ENCODE data around the gene PKNOX2.

PKNOX2 gene

GRCh38 chr11:125164422-125165110 lies at the start of gene PKNOX2:
Gene PKNOX2, plus strand, starts transcription at chr11:125164751. Its CDS starts 186,555 bp downstream, at chr11:125351306.
- Histone ChIP-seq H3K9me3 (ENCODE audit: control insufficient read depth, insufficient read depth, low read length) (no peaks in the 10 kb centered on the region), H3K36me3 (ENCODE audit: insufficient read depth, low read length) (no peaks in the 10 kb centered on the region), H3K4me1 (ENCODE audit: insufficient read depth, low read length) (peaks cover 34% of the 10 kb centered on the region), H3K9ac (ENCODE audit: low read depth, low read length) (peak within 1 kb of the TSS; percentile 52)

DNA sequence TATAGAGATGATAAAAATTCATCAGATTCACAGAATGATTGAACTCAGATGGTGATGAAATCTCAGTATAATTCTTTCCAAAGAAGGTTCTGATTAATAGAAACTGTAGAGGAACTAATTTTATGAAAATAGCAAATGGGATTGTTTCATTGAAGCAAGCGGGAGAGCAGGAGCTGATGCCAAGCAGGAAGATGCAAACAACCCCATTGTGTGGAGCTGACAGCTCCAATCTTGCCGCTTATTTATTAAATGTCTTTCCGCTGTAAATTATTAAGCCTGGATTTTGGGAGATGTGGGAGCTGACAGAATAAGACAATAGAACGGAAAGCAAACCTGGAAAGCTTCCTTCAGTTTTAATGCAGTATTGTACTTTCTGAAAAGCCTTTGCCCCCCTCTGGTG lies 47.1 kb upstream of the PKNOX2 start:
- Histone ChIP-seq H3K9me3 (ENCODE audit: control insufficient read depth, insufficient read depth, low read length) (no peaks in the 10 kb centered on the region), H3K4me1 (ENCODE audit: insufficient read depth, low read length) (no peaks in the 10 kb centered on the region), H3K36me3 (ENCODE audit: insufficient read depth, low read length) (no peaks in the 10 kb centered on the region), H3K9ac (ENCODE audit: low read depth, low read length) (no peak overlapping the region)

DNA sequence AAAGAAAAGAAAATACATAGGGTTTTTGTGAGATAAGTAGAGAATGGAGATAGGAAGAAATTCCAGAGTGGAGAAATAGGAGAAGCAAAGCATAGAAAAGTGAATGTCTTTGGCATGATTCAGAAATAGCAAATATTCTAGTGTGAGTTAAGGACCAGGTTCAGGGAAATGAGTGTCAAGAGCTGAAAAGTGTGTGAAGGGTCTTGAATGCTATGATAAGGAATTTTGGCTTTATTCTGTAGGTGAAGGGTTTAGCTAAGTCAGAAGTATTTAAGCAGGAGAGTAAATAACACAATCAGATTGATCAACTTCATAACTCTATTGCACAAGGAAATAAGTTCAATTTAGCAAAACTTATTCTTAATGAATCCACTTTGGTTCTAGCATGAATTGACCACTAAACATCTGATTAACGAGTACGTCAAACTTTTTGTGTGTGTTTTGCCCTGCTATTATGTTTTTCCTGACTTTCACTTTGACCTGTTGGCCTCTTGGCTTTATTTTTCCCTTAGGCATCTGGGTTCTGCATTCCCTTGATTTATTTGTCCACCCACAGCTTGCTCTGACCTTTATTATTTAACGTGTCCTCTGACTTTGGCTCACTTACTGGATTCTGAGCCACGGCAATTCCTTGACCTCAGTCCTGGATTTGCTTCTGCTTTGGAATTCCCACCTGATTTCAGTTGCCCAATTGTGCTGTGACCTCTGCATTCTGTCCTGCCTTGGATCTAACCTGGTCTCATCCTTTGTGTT lies 41.2 kb upstream of the PKNOX2 start:
- H3K9me3 ChIP-seq (ENCODE audit: control insufficient read depth, insufficient read depth, low read length), result no peaks in the 10 kb centered on the region
- H3K4me1 ChIP-seq (ENCODE audit: insufficient read depth, low read length), result no peaks in the 10 kb centered on the region
- peak overlapping the region; percentile 16; the same call in 1 of the 2 replicates for H3K9ac ChIP-seq (ENCODE audit: low read depth, low read length)
- H3K36me3 ChIP-seq (ENCODE audit: insufficient read depth, low read length), result no peaks in the 10 kb centered on the region

DNA sequence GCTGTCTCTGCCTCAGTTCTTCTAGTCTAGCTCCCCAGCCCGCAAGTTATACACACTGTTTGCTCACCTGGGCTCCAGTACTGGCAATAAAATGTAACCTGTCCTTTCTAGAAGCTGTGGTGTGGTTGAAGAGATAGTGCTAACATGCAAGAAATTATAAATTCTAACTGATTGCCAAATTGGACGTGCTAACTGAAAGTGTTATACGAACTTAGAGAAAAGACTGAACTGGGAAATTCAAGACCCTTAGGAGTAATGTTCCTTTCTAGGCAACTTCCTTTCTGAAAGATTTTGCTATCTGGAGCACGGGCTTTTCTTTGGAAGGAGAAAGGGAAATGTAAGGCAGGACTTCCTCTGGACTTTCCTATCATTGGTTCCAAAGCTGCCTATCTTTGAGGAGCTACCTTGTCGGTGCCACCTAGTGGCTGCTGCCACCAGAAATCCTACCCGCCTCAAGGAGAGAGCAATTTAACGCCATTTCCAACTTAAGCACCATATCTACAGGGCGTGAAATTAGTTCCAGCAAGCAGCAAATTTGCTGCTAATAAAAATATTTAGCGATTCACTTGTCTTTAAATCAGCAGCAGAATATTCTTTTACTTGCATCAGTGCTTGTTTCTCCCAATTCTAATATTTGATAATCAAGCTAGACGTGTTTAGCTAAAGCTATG lies 40.5 kb upstream of the PKNOX2 start:
- H3K36me3 ChIP-seq (ENCODE audit: insufficient read depth, low read length), result no peaks in the 10 kb centered on the region
- H3K4me1 ChIP-seq (ENCODE audit: insufficient read depth, low read length), result no peaks in the 10 kb centered on the region
- H3K9ac ChIP-seq (ENCODE audit: low read depth, low read length), result peak overlapping the region; percentile 16; the same call in 1 of the 2 replicates
- H3K9me3 ChIP-seq (ENCODE audit: control insufficient read depth, insufficient read depth, low read length), result no peaks in the 10 kb centered on the region

GRCh38 chr11:125124618-125124992 lies 39.9 kb upstream of the PKNOX2 start:
- no peak overlapping the region for H3K9ac ChIP-seq (ENCODE audit: low read depth, low read length)
- no peaks in the 10 kb centered on the region for H3K4me1 ChIP-seq (ENCODE audit: insufficient read depth, low read length)
- H3K9me3 ChIP-seq (ENCODE audit: control insufficient read depth, insufficient read depth, low read length), result no peaks in the 10 kb centered on the region
- no peaks in the 10 kb centered on the region for H3K36me3 ChIP-seq (ENCODE audit: insufficient read depth, low read length)

GRCh38 chr11:125128450-125128849 lies 36.1 kb upstream of the PKNOX2 start:
- Histone ChIP-seq H3K36me3 (ENCODE audit: insufficient read depth, low read length) (no peaks in the 10 kb centered on the region), H3K9me3 (ENCODE audit: control insufficient read depth, insufficient read depth, low read length) (no peaks in the 10 kb centered on the region), H3K9ac (ENCODE audit: low read depth, low read length) (no peak overlapping the region), H3K4me1 (ENCODE audit: insufficient read depth, low read length) (no peaks in the 10 kb centered on the region)

DNA sequence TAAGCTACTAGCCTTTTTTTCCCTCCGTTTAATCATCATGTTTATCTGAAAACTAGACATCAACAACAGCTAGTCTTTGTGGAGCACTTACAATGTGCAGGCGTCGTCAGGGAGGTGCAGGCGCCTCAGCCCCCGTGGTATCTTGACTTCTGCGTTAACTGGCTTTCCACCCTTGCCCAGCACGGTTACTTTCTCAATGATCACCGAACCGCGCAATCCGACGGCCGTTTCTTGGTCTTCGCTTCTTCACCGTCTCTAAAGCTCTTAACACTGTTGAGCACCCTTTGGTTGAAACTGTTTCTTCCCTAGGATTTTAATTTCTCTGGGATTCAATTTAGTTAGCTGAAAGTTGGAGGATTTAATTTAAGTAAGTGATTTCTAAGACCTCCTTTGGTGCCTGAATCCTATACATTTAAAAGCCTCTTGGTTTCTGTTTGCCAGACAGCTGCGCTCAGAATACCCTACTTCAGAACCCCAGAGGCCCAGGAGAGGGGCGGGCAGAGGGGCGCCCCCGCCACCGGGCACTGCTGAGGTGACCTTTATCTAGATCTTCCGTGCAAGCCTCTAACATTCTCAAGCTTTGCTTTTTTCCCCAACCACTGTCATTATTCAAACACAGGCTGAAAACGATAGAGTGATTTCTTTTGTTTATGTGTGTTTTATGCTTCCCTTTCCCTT lies 35.1 kb upstream of the PKNOX2 start:
- H3K9me3 ChIP-seq (ENCODE audit: control insufficient read depth, insufficient read depth, low read length), result no peaks in the 10 kb centered on the region
- H3K9ac ChIP-seq (ENCODE audit: low read depth, low read length), result no peak overlapping the region
- no peaks in the 10 kb centered on the region for H3K36me3 ChIP-seq (ENCODE audit: insufficient read depth, low read length)
- H3K4me1 ChIP-seq (ENCODE audit: insufficient read depth, low read length), result no peaks in the 10 kb centered on the region

DNA sequence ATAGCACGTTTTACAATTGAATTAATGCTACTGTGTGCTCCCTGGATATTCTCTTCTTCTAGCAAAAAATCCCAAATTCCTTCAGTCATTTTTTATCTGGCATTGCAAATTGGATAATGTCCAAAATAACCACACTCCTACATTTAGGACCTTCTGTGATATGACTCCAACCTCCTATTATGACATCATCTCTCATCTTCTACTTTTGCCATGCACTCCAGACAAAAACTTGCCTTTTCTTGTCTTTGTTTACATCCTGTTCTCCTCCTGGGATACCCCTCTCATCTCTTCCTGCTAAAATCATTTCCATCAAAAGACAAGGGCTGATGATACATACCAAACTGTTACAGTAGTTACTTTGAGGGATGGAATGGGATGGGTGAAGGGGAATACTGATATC lies 32.5 kb upstream of the PKNOX2 start:
- Histone ChIP-seq H3K36me3 (ENCODE audit: insufficient read depth, low read length) (no peaks in the 10 kb centered on the region), H3K9me3 (ENCODE audit: control insufficient read depth, insufficient read depth, low read length) (no peaks in the 10 kb centered on the region), H3K4me1 (ENCODE audit: insufficient read depth, low read length) (no peaks in the 10 kb centered on the region)

DNA sequence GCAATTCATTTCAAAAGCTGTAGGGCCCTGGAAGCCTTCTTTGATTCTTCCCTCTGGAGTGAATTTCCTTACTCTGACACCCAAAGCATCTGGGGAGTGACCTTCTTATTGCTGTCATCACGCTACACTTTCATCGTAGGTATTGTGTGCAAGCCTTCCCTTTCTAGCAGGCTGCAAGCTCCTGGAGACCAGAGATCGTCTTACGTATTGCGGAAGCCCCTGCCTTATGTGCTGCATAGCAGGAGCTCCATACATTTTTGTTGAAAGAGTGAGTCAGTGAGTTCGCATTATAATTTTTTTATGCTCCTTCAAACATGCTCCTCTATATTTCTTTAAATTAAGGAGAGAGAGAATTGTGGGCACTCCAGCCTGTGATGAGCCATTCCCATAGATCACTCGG lies 32.0 kb upstream of the PKNOX2 start:
- no peaks in the 10 kb centered on the region for H3K9me3 ChIP-seq (ENCODE audit: control insufficient read depth, insufficient read depth, low read length)
- no peaks in the 10 kb centered on the region for H3K36me3 ChIP-seq (ENCODE audit: insufficient read depth, low read length)
- H3K4me1 ChIP-seq (ENCODE audit: insufficient read depth, low read length), result no peaks in the 10 kb centered on the region
- no peak overlapping the region for H3K9ac ChIP-seq (ENCODE audit: low read depth, low read length)

More for the DNA sequence above, 32.5 kb upstream of the PKNOX2 start:
- H3K9ac ChIP-seq (ENCODE audit: low read depth, low read length), result no peak overlapping the region

GRCh38 chr11:125136001-125136400 lies 28.6 kb upstream of the PKNOX2 start:
- Histone ChIP-seq H3K9me3 (ENCODE audit: control insufficient read depth, insufficient read depth, low read length) (no peaks in the 10 kb centered on the region), H3K4me1 (ENCODE audit: insufficient read depth, low read length) (peaks cover 19% of the 10 kb centered on the region), H3K36me3 (ENCODE audit: insufficient read depth, low read length) (no peaks in the 10 kb centered on the region), H3K9ac (ENCODE audit: low read depth, low read length) (no peak overlapping the region)

DNA sequence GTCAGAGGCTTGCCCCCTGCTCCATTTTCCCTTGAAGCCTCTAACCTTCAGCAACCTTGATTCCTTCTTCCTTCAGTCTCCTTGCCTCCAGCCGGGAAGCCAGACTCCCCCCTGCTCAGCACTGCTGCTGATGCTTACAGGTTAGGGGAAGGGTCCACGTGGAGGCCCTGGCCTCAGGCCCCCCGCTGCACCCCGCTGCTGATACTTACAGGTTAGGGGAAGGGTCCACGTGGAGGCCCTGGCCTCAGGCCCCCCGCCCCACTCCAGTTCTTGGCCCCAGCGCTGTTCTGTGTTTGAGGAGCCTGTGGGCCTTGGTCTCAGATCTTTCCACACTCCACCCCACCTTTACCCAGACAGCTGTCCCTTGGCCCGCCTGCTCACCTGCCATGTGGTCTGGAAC lies 25.6 kb upstream of the PKNOX2 start:
- H3K9ac ChIP-seq (ENCODE audit: low read depth, low read length), result no peak overlapping the region
- no peaks in the 10 kb centered on the region for H3K9me3 ChIP-seq (ENCODE audit: control insufficient read depth, insufficient read depth, low read length)
- H3K36me3 ChIP-seq (ENCODE audit: insufficient read depth, low read length), result no peaks in the 10 kb centered on the region
- H3K4me1 ChIP-seq (ENCODE audit: insufficient read depth, low read length), result peaks cover 27% of the 10 kb centered on the region

DNA sequence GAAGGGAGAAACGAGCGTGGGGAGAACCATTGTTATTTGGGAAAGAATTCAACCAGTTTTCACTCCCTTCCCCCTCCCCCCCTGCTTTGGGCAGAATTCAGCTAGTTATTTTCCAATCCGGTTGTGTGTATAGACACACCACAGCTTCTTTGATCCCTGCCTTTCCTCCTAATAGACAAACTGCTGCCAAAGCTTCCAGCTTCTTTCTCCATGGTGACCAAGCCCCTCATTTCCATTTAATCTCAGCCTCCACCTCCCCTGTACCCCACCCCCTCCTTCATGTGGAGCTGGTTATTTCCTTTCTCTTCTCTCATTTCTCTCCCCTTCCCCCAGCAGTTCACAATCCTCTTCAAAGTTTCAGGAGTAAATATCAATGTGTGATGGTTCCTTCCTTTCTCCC lies 24.8 kb upstream of the PKNOX2 start:
- Histone ChIP-seq H3K4me1 (ENCODE audit: insufficient read depth, low read length) (peaks cover 27% of the 10 kb centered on the region), H3K9ac (ENCODE audit: low read depth, low read length) (no peak overlapping the region), H3K36me3 (ENCODE audit: insufficient read depth, low read length) (no peaks in the 10 kb centered on the region), H3K9me3 (ENCODE audit: control insufficient read depth, insufficient read depth, low read length) (no peaks in the 10 kb centered on the region)

DNA sequence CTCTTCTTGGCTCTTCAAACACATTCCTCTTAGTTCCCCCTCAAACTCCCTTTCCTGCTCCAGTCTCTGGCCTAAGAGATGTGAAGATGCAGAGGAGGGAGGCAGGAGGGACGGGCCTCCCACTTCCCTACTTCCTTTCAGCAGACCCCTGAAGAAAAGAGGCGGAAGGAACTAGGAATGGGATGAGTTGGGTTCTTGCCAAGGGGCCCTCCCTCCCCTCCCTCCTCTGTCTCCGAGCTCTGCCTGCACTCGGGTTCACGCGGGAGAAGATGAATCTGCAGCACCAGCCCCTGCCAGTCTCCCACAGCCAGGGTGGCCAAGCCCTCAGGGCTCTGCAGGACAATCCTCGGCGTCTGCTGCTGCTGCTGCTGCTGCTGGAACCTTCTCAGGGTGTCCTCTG lies 24.3 kb upstream of the PKNOX2 start:
- no peaks in the 10 kb centered on the region for H3K36me3 ChIP-seq (ENCODE audit: insufficient read depth, low read length)
- no peaks in the 10 kb centered on the region for H3K9me3 ChIP-seq (ENCODE audit: control insufficient read depth, insufficient read depth, low read length)
- peaks cover 27% of the 10 kb centered on the region for H3K4me1 ChIP-seq (ENCODE audit: insufficient read depth, low read length)
- H3K9ac ChIP-seq (ENCODE audit: low read depth, low read length), result no peak overlapping the region

- H3K9me3 ChIP-seq (ENCODE audit: control insufficient read depth, insufficient read depth, low read length), result no peaks in the 10 kb centered on the region
- H3K9ac ChIP-seq (ENCODE audit: low read depth, low read length), result no peak overlapping the region
- H3K36me3 ChIP-seq (ENCODE audit: insufficient read depth, low read length), result no peaks in the 10 kb centered on the region
- H3K4me1 ChIP-seq (ENCODE audit: insufficient read depth, low read length), result peaks cover 27% of the 10 kb centered on the region
Observed at GRCh38 chr11:125141178-125141577, 23.4 kb upstream of the PKNOX2 start.

Measured in ES-I3 (cell line).